H54 (cell line): ENCODE results near the gene CGREF1.

Source experiments
- DNase-seq: peaks from one replicate; pipeline ENCODE4 v3.0.0; 2011; ENCODE audit warnings: low spot score, mixed read lengths; ENCODE audit not compliant: insufficient read length
- FAIRE-seq: peaks from 3 replicates; lab custom pipeline; 2011; peaks lifted over from hg19 to GRCh38; lab: Jason Lieb, UNC
- POLR2A ChIP-seq: IDR thresholded peaks from 2 replicates; pipeline ENCODE4 v1.6.1; 2011; ENCODE audit warnings: low read depth, mild to moderate bottlenecking, low read length

The CGREF1 gene

GRCh38 chr2:27092696-27093429 lies 26.1 kb downstream of the CGREF1 start:
- DNase-seq: no peak
- no peak for TF ChIP-seq POLR2A
- no peak for FAIRE-seq

DNA sequence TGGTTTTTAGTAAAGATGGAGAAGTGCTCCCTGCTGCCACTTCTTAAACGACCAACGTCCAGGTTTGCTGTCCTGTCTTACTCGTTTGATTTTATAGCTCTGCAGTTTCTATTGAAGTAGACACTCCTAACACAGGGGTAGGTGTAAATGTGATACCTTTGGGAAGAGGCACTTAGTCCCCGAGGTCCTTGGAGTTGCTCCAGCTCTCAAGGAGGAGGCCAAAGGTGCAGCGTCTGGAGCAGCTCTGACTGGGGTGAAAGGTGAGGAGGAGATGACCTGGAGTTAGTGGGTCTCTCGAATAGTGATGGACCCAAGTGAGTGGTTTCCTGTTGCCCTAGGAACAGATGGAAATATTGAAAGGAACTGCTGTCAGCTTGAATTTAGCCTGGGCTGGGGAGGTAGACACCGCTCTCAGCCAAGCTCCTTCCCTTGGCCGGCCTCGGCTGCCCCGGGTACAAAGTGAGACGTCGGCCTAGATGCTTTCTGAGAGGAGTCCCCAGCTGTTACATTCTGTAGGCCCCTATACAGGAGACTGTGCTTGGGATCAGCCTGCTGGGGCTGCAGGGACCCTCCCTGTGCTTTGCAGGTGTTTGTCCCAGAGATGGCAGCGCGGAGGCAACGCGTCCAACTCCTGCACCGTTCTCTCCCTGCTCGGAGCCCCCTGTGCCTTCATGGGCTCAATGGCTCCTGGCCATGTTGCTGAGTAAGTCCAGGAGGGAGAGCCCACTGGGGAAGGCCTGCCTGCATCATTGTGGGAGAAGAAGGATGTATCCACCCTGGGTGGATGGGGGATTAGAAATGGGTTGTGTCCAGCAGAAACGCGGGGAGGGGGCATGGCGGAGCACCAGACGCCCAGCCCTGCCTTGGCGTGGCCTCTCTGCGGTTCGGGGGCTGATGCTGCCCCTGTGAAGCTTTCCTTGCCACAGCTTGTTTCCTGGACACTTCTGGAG lies 26.9 kb downstream of the CGREF1 start:
- FAIRE-seq (no peak), DNase-seq (no peak)
- TF ChIP-seq POLR2A: no peak

DNA sequence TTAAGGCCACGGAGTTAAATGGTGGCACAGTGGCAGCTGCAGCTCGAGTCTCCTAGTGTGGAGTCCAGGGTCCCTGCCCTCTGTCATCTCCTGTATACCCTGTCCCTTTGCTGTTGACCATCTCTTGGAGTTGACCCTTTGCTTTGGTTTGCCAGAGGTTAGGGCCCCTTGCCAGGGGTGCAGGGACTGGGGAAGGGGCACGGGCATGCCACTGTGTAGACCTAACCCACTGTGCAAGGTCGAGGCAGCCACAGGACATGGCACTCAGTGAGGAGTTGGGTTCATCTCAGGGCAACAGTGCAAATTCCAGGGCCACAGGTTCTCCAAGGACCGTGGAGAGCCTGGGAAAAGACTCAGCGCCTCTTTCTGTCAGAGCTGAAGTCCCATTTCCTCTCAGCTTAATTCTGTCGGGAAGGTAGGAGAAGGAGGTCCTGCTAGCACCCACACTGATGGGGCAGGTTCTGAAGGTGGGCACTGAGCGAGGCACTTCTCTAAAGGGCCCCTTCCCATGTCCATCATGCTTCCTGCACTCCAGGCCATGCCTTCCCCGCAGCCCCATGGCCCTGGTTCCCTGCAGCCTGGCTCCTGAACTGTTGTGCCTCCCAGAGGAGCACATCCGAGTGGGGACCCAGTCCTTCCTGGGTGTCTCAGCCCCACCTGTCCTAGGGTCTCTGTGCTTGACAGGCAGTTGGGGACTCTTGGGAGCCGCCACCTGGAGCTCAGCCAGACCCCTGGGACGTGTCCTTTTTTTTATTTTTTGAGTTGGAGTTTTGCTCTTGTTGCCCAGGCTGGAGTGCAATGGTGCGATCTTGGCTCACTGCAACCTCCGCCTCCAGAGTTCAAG lies 29.6 kb downstream of the CGREF1 start:
- TF ChIP-seq POLR2A: no peak
- FAIRE-seq: no peak
- DNase-seq: no peak

GRCh38 chr2:27088634-27089033 lies 30.3 kb downstream of the CGREF1 start:
- DNase-seq: no peak
- no peak for FAIRE-seq
- no peak for TF ChIP-seq POLR2A

DNA sequence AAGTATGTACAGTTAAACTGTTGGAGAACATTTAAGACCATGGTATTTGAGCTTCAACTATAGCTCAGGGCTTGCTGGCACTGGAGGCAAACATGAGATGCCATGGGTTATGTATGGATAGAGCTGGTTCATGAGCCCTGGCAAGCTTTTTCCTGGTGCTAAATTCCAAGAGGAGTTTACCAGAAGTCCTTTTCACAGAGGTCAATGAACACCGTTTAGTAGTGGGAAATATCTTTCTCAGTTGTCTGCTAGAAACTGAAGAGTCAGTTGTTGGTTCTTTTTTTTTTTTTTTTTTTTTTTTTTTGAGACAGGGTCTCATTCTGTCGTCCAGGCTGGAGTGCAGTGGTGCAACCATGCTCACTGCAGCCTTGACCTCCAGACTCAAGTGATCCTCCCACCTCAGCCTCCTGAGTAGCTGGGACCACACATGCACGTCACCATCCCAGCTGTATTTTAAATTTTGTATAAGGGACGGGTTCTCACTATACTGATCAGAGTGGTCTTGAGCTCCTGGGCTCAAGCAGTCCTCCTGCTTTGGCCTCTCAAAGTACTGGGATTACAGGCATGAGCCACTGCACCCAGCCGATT lies 31.0 kb downstream of the CGREF1 start:
- FAIRE-seq: no peak
- no peak for TF ChIP-seq POLR2A
- no peak for DNase-seq

GRCh38 chr2:27086724-27087593 lies 32.0 kb downstream of the CGREF1 start, which contains the start of gene KHK:
Gene KHK, plus strand, starts transcription at chr2:27086772. Its CDS starts 488 bp downstream, at chr2:27087260.
- FAIRE-seq: no peak
- peak; percentile 74 for DNase-seq
- TF ChIP-seq POLR2A: no peak

- peak; percentile 98 for DNase-seq
- peak; percentile 44; the same call in 1 of the 2 replicates for TF ChIP-seq POLR2A
- no peak for FAIRE-seq
Observed at GRCh38 chr2:27086090-27086723, 32.7 kb downstream of the CGREF1 start.

GRCh38 chr2:27085673-27086089 lies 33.2 kb downstream of the CGREF1 start:
- FAIRE-seq: no peak
- peak; percentile 57 for DNase-seq
- TF ChIP-seq POLR2A: peak; percentile 42; the same call in 1 of the 2 replicates

- TF ChIP-seq POLR2A: no peak
- no peak for DNase-seq
- no peak for FAIRE-seq
Observed at GRCh38 chr2:27085062-27085672, 33.8 kb downstream of the CGREF1 start.

DNA sequence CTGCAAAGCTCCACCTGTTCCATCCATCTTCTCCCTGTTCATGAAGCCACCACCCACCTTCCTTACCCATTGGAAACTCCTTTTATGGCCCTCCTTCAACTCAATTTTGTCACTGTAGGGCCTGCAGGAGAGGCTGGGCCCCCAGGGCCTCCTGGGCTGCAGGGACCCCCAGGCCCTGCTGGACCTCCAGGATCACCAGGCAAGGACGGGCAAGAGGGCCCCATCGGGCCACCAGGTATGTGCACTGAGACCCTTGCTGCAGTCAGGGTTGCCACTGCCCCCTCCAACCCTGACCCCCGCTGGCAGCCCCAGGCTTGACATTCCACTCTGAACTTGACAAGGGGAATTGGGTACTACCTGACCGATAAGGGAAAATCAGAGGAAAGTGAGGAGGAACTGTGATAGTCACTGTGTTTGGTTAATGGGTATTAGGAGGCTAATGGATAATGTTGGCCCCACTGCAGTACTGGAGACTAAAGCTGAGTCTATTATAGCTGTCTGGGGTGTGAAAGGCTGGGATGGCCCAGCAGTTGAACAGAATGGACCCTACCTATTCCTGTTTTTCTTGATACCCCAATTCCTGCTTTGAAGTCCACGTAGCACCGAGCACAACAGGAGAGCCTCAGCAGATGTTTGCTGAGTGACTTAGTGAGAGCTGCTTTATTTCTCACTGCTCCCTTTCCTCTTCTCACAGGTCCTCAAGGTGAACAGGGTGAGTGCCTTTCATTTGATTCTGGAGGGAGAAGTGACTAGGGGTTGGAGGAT lies 34.4 kb downstream of the CGREF1 start:
- FAIRE-seq: no peak

More for the DNA sequence above, 34.4 kb downstream of the CGREF1 start:
- TF ChIP-seq POLR2A: no peak
- no peak for DNase-seq
